Fibroblast of skin of abdomen (primary cell): ENCODE measurements around the gene NEURL4.

ENCODE experiments used
- DNase-seq: peaks from one replicate; pipeline ENCODE4 v3.0.0-alpha.2; 2013

The NEURL4 gene

DNA sequence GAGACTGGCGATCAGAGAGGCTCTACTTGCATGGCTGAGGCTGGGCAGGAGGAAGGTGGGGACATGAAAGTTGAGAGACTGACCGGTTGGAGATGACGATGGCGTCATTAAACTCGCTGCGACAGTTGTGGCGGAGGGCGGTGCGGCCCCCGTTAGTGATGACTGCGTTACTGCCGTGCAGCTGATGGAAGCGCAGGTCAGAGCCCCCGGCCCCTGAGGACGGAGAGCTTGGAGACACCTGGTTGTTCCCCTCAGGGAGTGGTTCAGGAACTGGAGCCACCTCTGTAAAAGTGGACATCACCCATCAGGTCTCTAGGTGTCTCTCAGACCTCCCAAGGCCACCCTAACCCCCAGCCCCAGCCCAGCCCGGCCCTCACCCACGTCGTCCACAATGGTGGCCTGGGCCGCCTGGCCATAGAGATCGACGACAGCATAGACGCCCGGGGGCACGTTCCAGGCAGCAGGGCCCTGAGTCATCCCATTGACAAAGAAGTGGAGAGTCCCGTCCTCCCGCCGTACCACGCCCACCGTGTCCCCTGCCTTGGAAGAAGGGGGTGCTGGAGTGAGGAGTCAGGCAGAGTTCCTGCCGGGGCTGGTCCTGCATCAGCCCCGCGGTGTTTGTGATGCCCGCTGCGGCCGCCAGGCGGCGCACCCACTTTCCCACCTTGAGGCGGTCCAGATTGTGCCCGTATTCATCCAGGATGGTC is 5.3 kb downstream of the NEURL4 start:
- no peak for DNase-seq

DNA sequence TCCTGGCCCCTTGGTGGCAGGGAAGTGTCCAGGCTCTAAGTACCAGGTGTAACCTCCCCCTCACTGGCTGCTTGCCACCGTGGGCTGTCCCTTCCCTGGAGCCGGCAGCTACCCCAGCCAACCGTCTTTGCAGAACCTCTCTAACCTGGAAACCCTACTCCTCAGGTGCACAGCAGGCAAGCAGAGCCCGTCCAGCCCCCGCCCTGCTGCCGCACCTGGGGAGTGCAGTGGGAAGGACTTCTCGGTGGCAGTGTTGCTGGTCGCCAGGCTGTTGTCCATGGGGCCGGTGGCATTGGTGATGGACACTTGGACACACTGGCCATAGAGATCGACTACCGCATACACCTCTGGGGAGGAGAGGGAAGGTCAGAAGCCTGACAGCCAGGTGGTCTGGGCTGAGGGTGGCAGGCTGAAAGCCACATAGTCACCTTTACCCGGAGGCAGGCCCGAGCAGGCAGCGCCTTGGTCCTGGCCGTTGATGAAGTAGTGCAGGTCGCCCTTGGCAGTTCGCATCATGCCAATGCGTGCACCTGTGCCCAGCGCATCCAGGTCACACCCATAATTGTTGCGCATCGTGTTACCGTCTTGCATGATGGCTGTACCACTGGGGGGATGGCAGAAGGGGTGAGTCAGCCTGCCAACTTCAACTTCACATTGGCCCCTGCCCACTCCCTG is 6.5 kb downstream of the NEURL4 start:
- no peak for DNase-seq

DNA sequence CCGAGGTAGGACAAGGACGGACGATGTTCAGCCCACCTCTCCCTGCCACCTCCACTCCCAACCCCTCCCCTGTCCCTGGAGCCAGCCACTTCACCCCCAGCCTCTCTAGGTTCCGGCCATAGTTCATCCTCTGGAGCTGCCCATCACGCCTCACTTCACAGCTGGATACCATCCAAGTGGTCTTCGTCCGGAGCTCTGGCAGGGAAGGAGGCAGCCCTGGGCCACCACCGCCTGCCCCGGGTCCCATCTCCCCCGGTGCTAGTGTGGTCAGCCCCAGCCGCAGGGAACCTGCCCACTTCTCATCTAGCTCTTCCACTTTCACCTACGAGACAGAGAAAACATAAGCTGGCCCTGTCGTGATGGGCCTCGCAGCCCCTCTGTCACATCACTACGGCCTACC is 7.7 kb downstream of the NEURL4 start:
- DNase-seq, result no peak

DNA sequence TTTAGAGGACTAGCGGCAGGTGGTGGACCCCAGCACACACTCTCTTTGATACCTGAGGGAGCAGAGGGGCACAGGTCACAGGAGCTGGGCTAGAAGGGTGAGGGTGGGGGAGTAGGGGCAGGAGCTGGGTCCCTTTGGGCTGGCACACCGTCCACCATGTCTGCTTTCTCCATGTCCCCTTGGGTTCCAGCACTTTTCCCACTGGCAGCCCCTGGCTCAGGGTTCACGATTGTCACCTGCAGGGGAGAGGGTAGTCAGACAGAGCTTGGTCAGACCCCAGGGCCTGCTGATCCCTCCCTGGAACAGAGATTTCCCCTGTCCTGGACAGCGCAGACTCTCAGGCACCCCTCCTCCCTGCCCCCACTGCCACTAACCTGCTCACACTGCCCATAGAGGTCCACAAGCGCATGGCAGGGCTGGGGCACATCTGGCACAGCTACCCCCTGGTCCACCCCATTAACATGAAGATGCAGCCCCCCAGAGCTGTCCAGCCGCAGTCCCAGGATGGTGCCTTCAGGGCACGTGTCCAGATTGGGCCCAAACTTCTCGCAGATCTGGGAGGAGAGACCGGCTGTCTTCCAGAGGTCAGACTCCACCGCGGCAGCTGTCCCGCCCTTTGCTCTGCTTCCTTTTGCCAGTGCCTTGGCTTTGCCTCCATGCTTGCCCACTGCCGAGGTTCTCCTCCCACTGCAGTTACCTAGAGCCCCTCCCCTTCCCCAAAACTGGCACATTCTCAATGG is 10.8 kb downstream of the NEURL4 start:
- no peak for DNase-seq

DNA sequence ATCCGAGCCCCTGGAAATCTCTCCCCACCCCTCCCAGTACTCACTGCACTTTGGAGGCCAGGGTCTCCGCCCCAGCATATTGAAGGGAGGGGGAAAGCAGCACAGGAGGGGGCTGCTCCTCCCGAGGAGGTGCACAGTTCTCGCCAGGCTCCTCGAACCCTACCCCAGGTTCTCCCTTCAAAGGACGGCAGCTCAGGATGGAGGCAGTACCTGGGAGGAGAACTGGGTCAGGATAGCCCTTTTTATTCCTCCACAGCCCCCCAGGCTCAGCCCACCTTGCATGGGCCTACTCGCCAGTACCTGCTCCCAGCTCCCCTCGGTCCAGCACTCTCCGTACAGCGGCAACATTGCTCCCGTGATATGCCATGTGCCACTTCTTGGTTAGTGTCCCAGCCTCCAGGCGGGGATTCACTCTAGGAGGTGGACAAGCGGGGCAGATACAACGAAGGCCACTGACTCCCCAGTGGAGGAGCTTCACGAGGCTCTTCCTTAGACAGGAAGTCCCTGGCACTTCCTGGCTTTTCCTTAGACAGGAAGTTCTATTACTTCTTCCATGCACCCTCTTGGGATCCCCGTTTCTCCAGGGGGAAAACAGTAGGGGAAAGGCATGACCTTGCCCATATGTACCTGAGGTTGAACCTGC is 11.9 kb downstream of the NEURL4 start:
- DNase-seq, result no peak

DNA sequence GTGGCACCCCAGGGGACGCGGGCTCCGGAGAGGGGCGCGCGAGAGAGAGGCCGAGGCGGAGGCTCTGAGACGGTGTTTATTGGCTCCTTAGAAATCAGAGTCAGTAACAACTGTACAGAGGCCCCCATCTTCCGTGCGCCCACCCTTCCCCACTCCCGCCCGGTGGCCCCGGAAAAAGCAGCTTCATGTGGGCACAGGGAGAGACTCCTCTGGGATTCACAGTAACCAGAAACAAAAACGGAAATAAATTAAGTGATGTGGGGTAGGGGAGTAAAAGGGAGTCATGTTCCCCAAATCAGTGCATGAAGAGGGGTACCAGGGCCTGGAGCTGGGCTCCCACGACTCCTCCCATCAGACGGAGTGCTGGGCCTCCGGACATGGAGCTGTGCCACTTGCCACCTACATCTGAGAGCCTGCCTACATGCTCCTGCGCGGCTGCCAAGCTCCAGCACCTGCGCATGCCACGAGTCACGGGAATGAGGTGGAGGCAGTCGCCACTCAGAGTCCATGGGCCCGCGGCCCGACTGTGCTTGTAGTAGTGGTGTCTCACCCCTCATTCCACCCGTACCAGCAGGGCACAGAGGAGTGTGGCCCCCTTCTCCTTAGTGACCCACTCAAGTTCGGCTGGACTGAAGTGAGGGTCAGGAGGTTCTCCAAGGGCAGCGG is 13.4 kb downstream of the NEURL4 start:
- no peak for DNase-seq

DNA sequence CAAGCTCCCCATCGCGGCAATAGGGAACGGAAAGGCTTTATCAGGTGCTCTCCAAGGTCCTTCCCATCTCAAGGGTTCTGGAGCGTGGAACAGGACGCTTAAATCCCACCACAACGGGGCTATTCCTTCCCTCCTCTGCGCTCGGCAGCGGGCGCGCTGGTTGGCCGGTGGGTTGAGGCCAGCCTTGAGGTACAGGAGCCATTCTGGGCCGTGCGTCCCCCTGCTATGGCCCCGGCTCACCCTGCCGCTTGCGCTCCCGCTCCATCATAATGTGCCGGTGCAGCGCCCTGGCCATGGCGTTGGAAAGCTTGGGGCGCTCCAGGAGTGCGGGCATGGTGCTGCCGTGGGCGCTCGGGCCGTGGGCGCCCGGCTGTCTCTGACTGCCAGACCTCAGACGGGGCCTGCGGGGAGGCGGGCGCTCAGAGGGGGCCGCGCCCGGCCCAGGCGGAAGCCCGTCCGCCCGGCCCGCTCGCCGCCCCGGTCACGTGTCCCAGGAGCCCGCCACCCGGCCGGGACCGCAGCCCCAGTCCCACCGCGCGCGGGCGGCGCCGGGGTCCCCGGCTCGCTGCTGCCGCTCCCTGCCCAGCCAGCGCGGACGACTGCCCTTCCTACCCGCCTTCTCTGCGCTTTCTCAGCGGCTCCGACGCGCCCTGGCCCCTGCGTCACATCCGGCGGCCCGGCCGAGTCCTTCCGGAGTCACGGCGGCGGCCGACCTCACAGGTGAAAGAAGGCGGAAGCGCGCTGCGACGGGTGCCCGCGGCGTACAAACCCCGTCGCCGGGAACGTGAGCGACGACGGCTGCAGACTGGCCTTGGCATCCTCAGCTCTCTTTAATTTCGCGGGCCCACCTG is 14.2 kb downstream of the NEURL4 start, which contains the start of gene GPS2:
TSS of gene GPS2 (minus strand) at position 642 of the 851 bp plus-strand sequence. CDS start at position 334, 308 bp downstream.
- peak; percentile 77 for DNase-seq

DNA sequence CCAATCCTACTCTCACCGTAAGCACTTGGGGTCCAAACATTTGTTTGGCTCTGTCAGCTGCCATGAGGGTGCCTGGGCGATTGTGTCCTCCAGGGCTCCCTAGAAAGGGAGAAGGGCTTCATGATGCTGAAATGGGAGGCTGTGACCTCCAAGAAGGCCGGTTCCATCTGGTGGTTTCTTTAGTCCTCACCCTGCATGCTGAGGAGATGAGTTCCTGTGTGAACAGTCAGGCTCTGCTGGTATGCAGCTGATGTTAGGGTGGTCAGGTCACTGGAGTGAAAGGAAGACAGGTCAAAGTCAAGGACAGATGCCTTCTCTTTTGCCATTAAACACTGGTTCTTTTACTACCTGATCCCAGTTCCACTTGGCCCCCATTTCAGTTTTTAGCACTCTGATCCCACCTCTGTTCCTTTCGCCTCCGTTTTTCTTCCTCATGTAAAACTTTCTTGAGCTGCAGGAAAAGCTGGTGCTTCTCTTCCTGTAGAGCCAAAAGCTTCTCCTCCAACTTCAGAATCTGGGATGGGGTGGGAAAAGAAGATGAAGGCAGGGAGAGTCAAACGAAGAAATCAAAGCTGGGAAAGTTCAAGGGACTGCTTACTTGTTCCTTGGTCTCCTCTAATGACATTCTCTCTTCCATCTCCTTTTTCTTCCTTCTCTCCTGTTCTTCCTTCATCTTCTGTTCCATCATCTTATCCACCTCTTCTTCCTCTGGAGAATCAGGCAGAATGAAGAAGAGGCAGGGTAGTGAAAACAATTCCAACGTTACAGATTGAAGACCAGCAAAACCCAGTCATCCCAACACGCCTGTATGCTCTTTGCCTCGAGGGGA is 15.0 kb downstream of the NEURL4 start:
- DNase-seq, result peak; percentile 16

DNA sequence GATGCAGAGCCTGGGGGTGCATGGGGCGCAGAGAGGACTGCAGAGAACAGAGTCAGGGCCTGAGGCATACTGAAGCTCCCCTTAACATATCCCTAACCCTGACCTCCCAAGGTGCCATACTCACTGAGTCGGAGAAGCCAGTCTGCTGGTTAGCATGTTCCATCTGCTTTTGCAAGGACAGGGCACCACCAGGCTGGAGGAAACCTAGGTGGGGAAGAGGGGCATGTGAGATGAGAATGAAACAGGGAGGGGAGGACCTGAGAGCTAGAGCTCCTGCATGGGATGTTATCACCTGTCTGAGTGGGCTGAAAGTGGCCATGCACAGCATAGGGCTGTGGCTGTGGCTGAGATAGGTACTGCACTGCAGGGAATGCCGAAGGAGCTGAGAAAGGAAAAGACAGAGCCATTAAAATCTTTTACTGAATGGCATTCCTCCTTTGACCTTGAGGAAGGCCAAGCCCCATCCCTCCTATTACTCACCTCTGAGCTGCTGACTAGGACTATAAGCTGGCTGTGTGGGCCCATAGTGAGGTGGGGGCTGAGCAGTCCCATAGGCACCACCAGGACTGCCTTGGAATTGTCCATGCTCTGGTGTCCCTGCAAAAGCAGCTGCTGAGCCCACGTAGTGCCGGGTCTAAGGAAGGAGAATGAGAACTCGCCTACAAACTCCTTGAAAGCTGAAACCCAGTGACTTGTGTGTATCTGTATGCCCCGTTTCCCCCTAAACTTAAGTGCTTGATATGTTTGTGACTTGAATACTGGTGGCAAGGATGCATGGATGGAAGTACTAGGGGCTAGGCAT is 15.8 kb downstream of the NEURL4 start:
- no peak for DNase-seq

DNA sequence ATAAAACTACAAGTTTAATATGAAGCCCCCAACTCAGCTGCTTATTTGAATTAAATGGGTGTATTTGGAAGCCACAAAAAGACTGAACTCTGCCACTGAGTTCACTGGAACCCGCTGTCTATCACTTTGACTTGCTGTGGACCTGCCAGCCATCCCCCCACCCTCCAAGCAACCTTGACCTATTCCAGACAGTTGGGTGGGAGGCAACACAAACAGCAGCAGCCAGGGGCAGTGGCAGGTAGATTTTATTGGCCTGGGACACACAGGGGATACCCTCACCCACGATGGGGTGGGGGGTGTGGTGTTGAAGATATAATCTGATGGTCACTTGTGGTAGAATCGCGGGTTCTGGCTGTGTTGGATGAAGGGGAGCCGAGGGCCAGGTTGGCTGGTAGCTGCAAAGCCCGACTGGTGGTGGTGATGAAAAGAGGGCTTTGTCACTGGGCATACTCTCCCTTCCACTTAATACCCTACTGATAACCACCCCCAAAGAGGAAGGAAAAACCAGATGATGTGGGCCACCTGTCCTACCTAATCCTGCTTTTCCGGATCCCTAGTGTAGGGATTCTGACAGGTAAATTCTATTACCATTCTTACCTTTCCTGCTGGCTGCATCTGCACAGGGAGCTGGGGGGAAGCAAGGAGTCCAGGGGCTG is 16.6 kb downstream of the NEURL4 start:
- no peak for DNase-seq

DNA sequence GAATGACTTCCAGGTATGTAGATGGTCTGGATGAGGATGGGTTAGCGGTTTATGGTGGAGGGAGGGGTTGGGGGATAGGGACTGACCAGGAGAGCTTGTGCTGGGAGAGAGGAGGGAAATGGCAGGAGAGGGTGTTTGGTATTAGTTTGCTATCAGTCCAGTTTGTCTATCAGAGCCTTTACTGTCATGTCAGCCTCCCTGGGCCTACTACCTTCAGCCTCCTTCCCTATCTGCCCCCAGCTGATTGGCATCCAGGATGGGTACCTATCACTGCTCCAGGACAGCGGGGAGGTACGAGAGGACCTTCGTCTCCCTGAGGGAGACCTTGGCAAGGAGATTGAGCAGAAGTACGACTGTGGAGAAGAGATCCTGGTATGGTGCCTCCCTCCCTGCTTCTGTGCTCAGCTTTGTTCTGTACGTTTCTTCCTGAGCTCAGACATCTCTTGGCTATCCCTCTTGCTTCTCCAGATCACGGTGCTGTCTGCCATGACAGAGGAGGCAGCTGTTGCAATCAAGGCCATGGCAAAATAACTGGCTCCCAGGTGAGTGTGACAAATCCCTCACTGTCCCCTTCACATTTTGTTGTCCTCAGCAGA is 17.9 kb downstream of the NEURL4 start:
- DNase-seq, result no peak

DNA sequence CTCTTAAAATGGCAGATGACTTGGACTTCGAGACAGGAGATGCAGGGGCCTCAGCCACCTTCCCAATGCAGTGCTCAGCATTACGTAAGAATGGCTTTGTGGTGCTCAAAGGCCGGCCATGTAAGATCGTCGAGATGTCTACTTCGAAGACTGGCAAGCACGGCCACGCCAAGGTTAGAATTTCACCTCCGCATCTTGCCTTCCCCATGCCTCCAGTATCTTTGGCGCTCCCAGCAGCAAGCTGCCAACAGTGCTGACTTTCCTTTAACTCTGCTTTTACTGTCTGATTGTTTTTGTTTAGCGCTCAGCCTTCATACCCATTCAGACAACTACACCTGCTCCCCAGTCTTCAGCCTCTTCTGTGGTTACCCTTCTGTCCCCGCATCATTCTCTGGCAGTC is 19.5 kb downstream of the NEURL4 start:
- DNase-seq, result no peak

DNA sequence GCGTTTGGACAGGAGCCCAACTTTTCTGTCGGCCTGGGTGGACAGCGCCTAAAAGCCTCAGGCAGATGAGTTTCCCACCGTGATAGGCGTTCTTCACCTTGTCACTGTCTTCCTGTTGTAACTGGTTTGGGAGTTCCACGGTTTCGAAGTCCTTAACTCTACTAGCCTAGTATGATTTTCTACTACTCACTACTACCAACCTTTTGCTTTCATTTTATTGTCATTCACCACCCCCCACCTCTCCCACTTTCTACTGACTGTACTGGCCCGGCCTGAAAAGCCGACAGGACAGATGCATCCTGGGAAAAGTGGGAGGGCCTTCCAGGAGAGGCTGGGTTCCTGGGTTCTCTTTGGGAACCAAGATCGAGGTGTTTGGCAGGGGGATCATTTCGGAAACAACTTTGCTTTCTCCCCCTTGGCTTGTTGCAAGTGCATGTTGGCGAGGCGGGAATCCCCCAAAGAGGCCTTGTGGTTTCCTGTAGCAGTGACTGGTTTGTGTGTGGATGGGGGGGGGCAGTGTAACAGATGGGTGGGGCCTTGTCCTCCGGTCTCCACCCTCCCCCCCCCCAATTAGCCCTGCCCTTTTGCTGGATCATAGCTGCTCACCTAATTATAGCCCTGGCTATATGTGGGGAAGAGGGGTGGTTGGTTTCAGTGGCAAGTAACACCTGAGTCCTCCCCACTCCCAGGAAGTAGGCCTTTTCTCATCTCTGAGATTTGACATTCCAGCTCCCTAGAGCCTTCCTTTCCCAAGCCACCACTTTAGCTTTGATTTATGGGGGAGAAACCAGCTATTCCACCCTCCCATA is 20.3 kb downstream of the NEURL4 start:
- DNase-seq, result peak; percentile 76

DNA sequence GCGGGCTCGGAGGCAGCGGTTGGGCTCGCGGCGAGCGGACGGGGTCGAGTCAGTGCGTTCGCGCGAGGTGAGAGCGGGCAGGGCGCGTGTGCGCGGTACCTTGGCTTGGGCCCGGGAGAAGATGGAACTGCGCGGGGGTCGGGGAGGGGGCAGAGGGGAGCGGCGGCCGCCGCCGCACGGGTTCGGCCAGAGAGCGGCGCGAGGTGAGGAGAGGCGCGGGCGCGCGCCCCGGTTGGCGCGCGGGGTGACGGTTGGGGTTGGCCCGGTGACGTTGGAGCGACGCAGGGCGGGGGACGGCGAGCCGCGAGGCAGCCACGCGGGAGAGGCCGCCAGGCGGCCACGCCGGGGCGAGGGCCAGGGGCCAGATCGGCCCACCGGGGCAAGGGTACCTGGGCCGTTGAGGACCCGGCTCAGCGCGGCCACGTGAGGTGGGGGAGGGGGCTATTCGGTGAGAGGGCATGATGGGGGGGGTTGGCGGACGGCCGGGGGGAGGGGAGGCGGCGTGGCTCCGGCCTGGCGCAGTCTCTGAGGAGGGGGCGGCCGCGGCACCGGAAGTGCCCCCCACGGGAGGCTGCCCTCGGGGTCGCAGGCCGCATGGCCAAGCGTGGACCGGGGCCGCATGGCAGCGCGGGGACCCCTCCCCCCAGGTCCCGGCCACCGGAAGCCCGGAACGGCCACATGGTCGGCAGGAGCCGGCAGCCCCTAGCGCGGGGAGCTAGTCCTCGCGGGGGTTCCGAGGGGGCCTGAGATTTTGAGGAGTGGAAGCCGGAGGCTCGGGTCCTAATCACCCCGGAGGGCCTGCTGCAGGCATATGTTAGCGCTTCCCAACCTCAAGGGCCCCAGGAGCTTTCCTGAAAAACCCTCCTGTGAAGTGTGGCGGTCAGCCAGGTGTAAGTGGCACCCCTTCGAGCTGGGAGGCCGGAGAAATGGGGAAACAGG is 21.2 kb downstream of the NEURL4 start:
- DNase-seq, result peak; percentile 31

DNA sequence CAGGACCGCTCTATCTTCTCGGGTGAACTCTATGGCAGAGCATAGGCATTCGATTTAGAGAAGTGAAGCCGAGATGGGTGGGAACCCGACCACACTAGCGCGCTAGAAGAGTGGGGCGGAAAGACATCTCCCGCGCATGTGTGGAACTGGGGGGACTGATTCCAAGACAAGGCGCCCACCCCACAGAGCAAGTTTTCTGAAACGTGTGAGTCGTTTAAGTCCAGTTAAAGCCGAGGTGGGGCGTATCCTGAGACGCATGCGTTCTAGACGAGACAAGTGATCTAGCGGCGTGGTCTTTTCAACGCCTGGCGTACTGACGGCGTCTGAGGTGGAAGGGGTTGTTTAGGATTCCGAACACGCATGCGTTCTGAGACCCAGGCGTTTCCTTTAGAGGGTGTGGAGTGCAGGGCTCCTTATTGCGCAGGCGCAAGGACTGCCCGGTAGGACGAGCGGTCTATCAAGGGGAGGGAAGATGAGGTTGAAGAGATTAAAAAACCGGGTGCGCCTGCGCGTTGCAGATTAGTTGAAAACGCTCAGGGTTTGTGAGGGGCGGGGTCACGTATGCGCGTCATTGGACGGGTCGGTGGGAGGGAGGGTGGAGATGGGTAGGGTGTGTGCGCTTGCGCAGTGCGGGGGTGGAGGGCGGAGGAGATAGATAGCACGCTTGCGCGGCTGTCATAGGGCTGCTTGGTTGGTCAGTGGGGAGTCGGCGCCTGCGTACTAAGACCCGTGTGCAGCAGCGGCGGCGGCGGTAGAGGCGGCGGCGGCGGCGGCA is 22.0 kb downstream of the NEURL4 start, which contains the start of gene EIF5A:
TSS of gene EIF5A (plus strand) at position 718 of the 775 bp plus-strand sequence. CDS start 2,008 bp downstream, outside the sequence.
- peak; percentile 100 for DNase-seq

DNA sequence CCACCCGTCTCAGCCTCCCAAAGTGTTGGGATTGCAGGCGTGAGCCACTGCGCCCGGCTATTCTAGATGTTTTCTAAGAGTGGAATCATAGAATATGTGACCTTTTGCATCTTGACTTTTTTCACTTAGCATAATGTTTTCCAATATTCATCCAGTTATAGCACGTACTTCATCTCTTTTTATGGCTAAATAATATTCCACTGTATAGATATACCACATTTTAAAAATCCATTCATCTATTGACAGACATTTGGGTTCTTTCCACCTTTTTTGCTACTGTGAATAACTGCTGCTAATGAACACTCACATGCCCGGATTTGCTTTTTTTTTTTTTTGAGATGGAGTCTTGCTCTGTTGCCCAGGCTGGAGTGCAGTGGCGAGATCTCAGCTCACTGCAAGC is 25.0 kb downstream of the NEURL4 start:
- DNase-seq, result no peak
